Dedifferentiated amniotic fluid mesenchymal stem cell (primary cell): ENCODE measurements around the gene PRM2.

Source experiments
- DNase-seq: peaks from one replicate; pipeline ENCODE4 v3.0.0-alpha.2; 2016; ENCODE audit errors: extremely low spot score

The PRM2 gene

GRCh38 chr16:11229906-11230305 is 46.4 kb downstream of the PRM2 start:
- no peak for DNase-seq

- no peak for DNase-seq
Measured at GRCh38 chr16:11229432-11229831, 46.8 kb downstream of the PRM2 start.

GRCh38 chr16:11225677-11226549 is 50.4 kb downstream of the PRM2 start:
- no peak for DNase-seq
